Skeletal muscle tissue (tissue), 4 donors: Measurements from ENCODE around the gene ARHGEF35. TPM values are rescaled to one million over a fixed set of nuclear protein-coding genes. Genes with fewer than 3 reads are reported as not detected.
"Not testable (repeated sequence)": the region's sequence is repeated elsewhere in the genome, so short reads cannot be mapped to it uniquely, and the experiment has no call there.

Experiments
- H3K27ac ChIP-seq: one replicate; pipeline ENCODE4 v1.7.0; 2013; ENCODE audit warnings: mild to moderate bottlenecking, low read depth, low read length, inconsistent platforms
- H3K27me3 ChIP-seq, 3 donors: one replicate each; pipeline ENCODE4 v1.7.0; 2013; ENCODE audit warnings: low read length in 3 of 3; ENCODE audit not compliant: control insufficient read depth in 3 of 3, insufficient read depth in 3 of 3
- H3K36me3 ChIP-seq, 3 donors: one replicate each; pipeline ENCODE4 v1.7.0; 2013; ENCODE audit warnings: low read length in 3 of 3; ENCODE audit not compliant: control insufficient read depth in 3 of 3, insufficient read depth in 3 of 3
- H3K4me1 ChIP-seq, 3 donors: one replicate each; pipeline ENCODE4 v1.7.0; 2013; ENCODE audit warnings: low read length in 3 of 3, mild to moderate bottlenecking in 3 of 3; ENCODE audit not compliant: control insufficient read depth in 3 of 3, insufficient read depth in 3 of 3
- H3K4me3 ChIP-seq, 3 donors: one replicate each; pipeline ENCODE4 v1.7.0; 2013; ENCODE audit warnings: low read length in 3 of 3
- H3K9ac ChIP-seq, 3 donors: one replicate each; pipeline ENCODE4 v1.7.0; 2013; ENCODE audit warnings: low read length in 3 of 3, mild to moderate bottlenecking in 3 of 3, moderate library complexity in 2 of 3, low read depth in 1 of 3
- H3K9me3 ChIP-seq, 3 donors: one replicate each; pipeline ENCODE4 v1.7.0; 2013; ENCODE audit warnings: low read length in 3 of 3; ENCODE audit not compliant: control insufficient read depth in 3 of 3
- total RNA-seq: library from RNA; depleted of rRNA; stranded (reverse); fragments of >200 nt; gene quantifications from one replicate; pipeline ENCODE4 v1.2.3, GENCODE V29; 2014
- donor health status: Osteomylitis.

The ARHGEF35 gene
- total RNA-seq, 1 donor from 2014 or later, result 1.6 TPM

GRCh38 chr7:144219149-144219548, 23.5 kb upstream of the ARHGEF35 start:
- H3K4me1 ChIP-seq, H3K9ac ChIP-seq, H3K4me3 ChIP-seq, H3K27ac ChIP-seq, H3K27me3 ChIP-seq, H3K9me3 ChIP-seq, H3K36me3 ChIP-seq: not testable (repeated sequence)

DNA sequence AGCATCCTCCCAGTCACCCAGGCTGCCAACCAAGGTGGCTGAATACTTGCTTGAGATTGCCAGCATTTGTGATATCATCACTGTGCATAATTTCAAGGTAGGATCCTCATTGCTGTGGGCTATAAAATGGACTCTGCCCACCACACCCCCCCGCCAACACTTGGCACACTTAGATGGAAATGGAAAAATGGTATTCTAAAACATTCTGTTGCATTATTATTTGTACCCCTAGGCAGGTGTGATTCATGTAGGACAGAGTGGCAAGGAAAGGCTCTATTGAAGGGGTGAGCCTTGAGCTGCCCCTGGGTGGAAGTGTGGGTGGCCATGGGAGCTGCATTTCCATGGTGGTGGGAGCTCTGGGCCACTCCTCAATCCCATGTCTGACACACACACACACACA, 22.9 kb upstream of the ARHGEF35 start:
- H3K9ac ChIP-seq, H3K4me3 ChIP-seq, H3K27me3 ChIP-seq, H3K36me3 ChIP-seq, H3K9me3 ChIP-seq, H3K27ac ChIP-seq, H3K4me1 ChIP-seq: not testable (repeated sequence)

DNA sequence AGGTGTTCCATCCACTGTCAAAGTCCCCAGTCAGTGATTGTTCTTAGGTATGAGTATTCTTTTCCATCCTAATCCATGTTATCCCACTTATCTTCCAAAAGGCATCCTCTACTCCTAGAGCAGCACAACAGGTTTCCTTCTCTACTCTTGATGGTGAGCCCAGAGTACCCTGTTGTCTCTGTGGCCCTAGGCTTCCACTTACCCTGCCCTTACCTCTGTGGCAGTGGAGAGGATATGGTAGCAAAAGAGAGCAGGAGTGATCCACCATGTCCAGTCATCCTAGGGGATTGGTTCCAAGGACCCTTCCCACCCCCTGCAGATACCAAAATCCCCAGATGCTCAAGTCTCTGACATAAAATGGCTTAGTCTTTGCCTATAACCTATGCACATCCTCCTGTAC, 21.6 kb upstream of the ARHGEF35 start:
- H3K9ac ChIP-seq, result not testable (repeated sequence)

DNA sequence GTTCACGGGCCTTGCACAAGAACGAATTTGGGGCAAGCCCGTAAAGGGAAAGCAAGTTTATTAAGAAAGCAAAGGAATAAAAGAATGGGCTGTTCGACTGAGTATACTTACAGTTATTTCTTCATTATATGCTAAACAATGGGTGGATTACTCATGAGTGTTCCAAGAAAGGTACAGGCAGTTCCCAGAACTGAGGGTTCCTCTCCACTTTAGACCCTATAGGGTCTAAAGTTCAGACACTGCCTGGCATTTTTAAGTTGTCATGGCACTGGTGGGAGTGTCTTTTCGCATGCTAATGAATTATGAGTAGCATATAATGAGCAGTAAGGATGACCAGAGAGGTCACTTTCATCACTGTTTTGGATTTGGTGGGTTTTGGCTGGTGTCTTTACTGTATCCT, 9.7 kb upstream of the ARHGEF35 start:
- H3K9me3 ChIP-seq, H3K4me3 ChIP-seq, H3K36me3 ChIP-seq, H3K4me1 ChIP-seq, H3K27ac ChIP-seq, H3K9ac ChIP-seq, H3K27me3 ChIP-seq: not testable (repeated sequence)

More for the DNA sequence above, 21.6 kb upstream of the ARHGEF35 start:
- not testable (repeated sequence) for H3K9me3 ChIP-seq, H3K27ac ChIP-seq, H3K36me3 ChIP-seq, H3K4me1 ChIP-seq, H3K27me3 ChIP-seq, H3K4me3 ChIP-seq

DNA sequence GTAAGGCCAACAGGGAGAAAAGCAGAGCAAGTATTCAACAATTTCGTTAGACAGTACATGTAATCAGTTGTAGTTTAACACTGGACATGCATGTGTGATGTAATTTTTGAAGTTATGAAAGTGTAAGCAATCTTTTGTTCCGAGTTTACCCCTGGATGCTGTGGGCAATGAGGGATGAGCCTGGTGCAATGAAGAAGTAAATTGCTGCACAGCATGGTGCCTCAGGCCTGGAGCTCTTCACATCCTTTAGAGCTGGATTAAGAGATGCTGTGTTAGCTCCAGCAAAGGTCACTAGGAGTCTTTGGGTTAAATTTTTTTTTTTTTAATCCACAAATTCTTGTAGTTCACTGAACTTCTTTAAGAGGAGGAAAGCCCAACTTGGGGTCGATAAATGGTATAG, 7.5 kb upstream of the ARHGEF35 start:
- not testable (repeated sequence) for H3K27ac ChIP-seq, H3K27me3 ChIP-seq, H3K4me1 ChIP-seq, H3K9me3 ChIP-seq, H3K36me3 ChIP-seq, H3K9ac ChIP-seq, H3K4me3 ChIP-seq

DNA sequence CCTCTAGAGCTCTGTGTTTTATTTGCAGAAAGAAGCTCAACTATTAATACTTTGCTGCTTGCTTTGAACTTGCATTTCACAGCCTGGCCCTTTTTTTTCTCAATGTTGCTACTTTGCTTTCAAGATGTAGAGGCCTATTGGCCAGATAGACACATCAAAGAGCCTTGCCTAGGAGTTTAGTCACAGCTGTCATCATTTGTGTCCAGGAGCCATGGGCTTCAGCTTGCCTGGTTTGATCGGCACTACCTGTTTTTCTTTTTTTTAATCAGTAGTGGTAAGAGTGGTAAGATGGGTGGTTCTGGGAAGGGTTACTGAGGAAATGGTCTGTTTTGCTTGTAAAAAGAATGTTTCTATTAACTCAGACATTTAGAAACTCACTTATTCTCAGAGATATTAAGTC, 6.3 kb upstream of the ARHGEF35 start:
- H3K4me1 ChIP-seq, result not testable (repeated sequence)

DNA sequence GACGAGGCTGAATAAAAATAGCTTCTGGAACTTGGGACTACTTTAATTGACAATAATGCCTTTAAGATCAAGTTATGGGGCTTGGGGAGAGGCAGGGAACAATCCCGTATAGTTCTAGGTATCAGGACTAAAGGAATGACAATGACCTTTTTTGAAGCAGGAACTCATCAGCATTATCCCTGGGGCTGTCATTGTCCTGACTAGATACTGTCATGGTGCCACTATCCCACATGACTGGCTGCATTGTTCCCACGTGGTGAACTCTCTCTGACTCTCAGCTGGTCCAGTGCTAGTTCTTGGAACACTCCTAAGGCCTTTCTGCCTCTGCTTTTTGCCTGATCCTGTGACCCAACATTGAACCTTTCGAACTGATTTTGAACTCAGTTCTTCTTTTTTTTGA, 3.3 kb upstream of the ARHGEF35 start:
- H3K36me3 ChIP-seq, H3K9ac ChIP-seq, H3K4me1 ChIP-seq, H3K9me3 ChIP-seq, H3K27me3 ChIP-seq, H3K4me3 ChIP-seq, H3K27ac ChIP-seq: not testable (repeated sequence)

More for the DNA sequence above, 6.3 kb upstream of the ARHGEF35 start:
- H3K9ac ChIP-seq, H3K36me3 ChIP-seq, H3K27me3 ChIP-seq, H3K27ac ChIP-seq, H3K4me3 ChIP-seq, H3K9me3 ChIP-seq: not testable (repeated sequence)

- H3K9me3 ChIP-seq, result not testable (repeated sequence)
These were observed 1.2 kb downstream of the ARHGEF35 start for GRCh38 chr7:144194453-144194852.

GRCh38 chr7:144193782-144194181, 1.9 kb downstream of the ARHGEF35 start:
- H3K36me3 ChIP-seq, H3K4me3 ChIP-seq, H3K27ac ChIP-seq, H3K9me3 ChIP-seq, H3K4me1 ChIP-seq, H3K27me3 ChIP-seq, H3K9ac ChIP-seq: not testable (repeated sequence)

More at GRCh38 chr7:144194453-144194852, 1.2 kb downstream of the ARHGEF35 start:
- H3K27me3 ChIP-seq, H3K9ac ChIP-seq, H3K27ac ChIP-seq, H3K36me3 ChIP-seq, H3K4me1 ChIP-seq, H3K4me3 ChIP-seq: not testable (repeated sequence)

DNA sequence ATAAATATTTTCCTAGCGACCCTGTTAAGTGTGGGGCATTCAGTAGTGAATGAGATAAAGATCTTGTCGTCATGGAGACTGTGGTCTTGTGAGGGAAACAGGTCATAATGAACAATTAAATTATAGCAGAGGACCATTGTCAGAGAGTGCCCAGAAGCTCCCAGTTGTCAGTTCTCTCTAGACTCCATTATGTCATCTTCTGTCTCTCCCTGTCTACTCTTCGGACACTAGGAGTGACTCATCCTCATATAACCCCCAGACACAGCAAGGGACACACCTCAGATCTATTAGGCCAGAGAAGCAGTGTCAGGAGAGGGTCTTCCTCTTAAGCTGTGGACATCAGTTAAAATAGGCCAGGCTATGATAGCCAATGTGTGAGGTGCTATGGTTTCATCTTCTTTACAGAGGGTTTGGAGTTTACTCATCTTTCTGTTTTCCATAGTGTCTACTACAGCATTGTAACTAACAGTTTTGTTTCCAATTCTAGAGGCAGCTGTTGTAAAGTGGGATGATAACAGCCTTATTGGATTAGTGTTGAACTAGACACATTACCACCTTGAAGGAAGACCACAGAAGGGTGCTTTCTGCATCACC, 7.0 kb downstream of the ARHGEF35 start:
- not testable (repeated sequence) for H3K9ac ChIP-seq, H3K27me3 ChIP-seq, H3K4me1 ChIP-seq, H3K4me3 ChIP-seq, H3K36me3 ChIP-seq, H3K9me3 ChIP-seq, H3K27ac ChIP-seq

DNA sequence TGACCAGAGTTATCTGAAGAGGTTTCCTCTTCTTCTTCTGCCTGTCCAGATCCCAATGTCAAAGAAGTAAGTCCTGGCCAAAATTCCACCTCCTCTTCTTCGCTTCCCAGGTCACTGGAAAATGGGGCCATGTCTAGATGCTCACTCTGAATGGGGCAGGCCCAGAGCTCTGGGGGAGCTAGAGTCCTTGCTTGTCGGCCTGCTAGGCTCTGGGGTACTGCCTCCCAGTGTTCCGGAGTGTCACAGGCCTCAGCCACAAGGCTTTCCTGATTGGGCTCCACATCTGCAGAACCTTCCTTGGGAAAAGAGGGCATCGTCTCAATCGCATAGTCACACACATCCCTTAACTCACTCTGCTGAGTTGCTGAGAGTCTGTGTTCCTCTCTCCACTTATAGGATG, 7.8 kb downstream of the ARHGEF35 start:
- not testable (repeated sequence) for H3K36me3 ChIP-seq, H3K4me1 ChIP-seq, H3K9me3 ChIP-seq, H3K27ac ChIP-seq, H3K9ac ChIP-seq, H3K4me3 ChIP-seq, H3K27me3 ChIP-seq
